HG03135 (cell line): ENCODE results near the gene HS1BP3.

Experiments
- ATAC-seq: cut with Tn5 transposase; IDR thresholded peaks from one replicate; pipeline ENCODE4 v1.9.1; 2021; ENCODE audit warnings: mild to moderate bottlenecking, moderate library complexity; ENCODE audit not compliant: unreplicated experiment

The HS1BP3 gene

GRCh38 chr2:20650877-20651730 lies at the start of gene HS1BP3:
Gene HS1BP3 (minus strand): TSS chr2:20651098. CDS start chr2:20651063, 35 bp downstream.
- peak; percentile 97 for ATAC-seq

GRCh38 chr2:20698916-20699613 lies 48.2 kb upstream of the HS1BP3 start:
- ATAC-seq: no peak

GRCh38 chr2:20697322-20697934 lies 46.5 kb upstream of the HS1BP3 start:
- ATAC-seq: no peak

GRCh38 chr2:20696366-20696765 lies 45.5 kb upstream of the HS1BP3 start:
- ATAC-seq: no peak

- ATAC-seq: no peak
Observed at GRCh38 chr2:20693317-20693716, 42.4 kb upstream of the HS1BP3 start.

GRCh38 chr2:20692081-20692480 lies 41.2 kb upstream of the HS1BP3 start:
- no peak for ATAC-seq

- no peak for ATAC-seq
Observed at GRCh38 chr2:20691076-20691734, 40.3 kb upstream of the HS1BP3 start.

GRCh38 chr2:20689428-20690264 lies 38.7 kb upstream of the HS1BP3 start:
- no peak for ATAC-seq

GRCh38 chr2:20687260-20687832 lies 36.4 kb upstream of the HS1BP3 start:
- ATAC-seq: no peak

GRCh38 chr2:20684581-20685063 lies 33.7 kb upstream of the HS1BP3 start:
- no peak for ATAC-seq

GRCh38 chr2:20682167-20682920 lies 31.4 kb upstream of the HS1BP3 start:
- ATAC-seq: no peak

- ATAC-seq: no peak
Observed at GRCh38 chr2:20680744-20681375, 30.0 kb upstream of the HS1BP3 start.

- no peak for ATAC-seq
Observed at GRCh38 chr2:20678780-20679179, 27.9 kb upstream of the HS1BP3 start.

GRCh38 chr2:20678086-20678395 lies 27.1 kb upstream of the HS1BP3 start:
- ATAC-seq: no peak

- ATAC-seq: peak; percentile 39
Observed at GRCh38 chr2:20677301-20678085, 26.6 kb upstream of the HS1BP3 start.

- ATAC-seq: peak; percentile 85
Observed at GRCh38 chr2:20676353-20677215, 25.7 kb upstream of the HS1BP3 start.
